HG02610 (cell line): Measurements from ENCODE around the gene TMEM223.
A peak's percentile ranks its signal among the peaks of the same experiment; 100 is the strongest.
"Not testable (repeated sequence)": the region's sequence is repeated elsewhere in the genome, so short reads cannot be mapped to it uniquely, and the experiment has no call there.

ENCODE experiments used
- ATAC-seq: cut with Tn5 transposase; IDR thresholded peaks from one replicate; pipeline ENCODE4 v1.9.1; 2021; ENCODE audit warnings: mild to moderate bottlenecking, moderate library complexity; ENCODE audit not compliant: unreplicated experiment

TMEM223 gene

DNA sequence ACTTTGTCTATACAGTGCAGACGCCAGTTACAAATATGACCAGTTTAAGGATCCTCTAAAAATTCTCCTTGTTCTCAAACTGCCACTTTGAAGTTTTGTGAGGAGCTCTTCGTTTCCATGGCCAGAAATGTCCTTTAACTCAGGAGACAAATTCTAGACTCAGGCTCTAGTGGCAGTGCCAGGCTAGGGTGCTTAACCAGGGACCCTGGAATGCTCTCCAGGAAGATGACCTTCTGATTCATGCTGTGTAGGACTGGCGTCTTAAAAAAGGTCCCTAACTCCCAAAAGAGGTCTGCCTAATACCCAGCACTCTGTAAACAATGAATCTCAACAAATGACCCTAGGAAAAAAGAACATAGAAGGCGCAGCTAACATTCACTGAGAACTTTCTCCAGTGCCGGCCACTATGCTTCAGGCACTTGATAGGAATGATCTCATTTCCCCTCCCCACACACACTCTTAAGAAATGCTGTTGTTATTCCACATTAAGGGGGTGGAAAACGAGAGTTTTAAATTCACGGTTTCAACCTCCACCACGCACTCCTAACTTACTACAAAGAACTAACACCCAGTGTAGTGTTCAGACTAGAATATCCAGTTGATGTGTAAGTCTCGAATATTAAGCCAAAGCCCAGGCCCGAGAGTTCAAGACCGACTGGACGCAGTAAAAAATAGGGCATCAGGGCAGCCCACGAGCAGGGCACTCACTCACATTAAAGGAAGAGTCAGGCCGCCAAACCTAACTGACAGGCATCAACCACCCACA is 12.7 kb upstream of the TMEM223 start:
- no peak for ATAC-seq

DNA sequence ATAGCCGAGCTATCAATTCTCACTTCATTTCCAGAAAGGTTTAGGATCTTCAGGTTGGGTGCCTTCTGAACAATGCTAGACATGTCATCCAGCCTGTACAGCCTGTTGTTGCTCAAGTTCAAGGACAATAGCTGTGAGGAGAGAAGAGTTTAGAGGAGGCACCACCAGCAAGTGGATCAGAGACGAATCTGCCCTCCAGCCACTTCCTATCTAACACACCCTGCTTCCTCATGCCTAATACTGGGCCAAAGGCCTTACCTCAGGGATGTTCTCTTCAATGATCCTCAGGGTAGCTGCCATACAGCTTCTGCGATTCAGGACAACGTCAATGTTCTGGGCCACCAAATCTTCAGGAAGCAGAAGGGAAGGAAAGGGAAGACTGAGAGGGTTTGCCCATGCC is 9.3 kb upstream of the TMEM223 start:
- ATAC-seq, result no peak

DNA sequence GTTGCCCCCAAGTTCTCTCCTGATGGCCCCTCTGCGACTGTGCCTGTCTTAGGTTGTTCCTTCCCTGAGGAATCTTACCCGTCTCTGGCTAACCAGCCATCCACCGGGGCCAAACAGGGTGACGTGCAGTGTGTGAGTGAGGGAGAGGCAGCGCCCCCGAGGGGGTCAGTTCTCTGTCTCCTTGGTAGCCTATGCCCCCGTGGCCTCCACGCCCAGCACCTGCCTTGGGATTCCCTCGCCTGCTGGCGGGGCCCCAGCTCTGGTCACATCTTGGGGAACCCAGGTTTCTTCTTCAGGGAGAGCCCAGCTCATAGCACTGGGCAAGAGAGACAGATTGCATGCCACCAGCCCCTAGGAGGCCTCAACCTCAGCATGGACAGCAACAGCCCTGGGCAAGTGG is 7.7 kb upstream of the TMEM223 start:
- ATAC-seq, result no peak

DNA sequence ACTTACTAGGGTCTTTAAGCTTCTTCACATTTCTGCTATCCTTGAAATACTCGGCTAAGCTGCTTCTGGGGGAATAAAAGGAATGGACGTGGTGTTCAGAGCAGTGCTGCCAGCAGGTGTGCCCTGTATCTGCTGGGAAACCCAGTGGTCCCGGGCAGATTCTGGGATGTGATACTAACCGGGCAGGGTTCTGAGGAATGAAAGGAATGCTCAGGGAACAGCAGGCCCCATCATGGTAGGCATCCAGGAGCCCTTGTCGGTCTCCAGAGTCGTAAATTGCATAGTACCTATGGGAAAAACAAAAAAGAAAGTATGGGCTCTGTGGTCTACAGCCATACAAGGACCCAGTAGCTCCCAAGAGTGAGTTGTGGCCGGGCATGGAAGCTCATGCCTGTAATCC is 4.5 kb upstream of the TMEM223 start:
- no peak for ATAC-seq

DNA sequence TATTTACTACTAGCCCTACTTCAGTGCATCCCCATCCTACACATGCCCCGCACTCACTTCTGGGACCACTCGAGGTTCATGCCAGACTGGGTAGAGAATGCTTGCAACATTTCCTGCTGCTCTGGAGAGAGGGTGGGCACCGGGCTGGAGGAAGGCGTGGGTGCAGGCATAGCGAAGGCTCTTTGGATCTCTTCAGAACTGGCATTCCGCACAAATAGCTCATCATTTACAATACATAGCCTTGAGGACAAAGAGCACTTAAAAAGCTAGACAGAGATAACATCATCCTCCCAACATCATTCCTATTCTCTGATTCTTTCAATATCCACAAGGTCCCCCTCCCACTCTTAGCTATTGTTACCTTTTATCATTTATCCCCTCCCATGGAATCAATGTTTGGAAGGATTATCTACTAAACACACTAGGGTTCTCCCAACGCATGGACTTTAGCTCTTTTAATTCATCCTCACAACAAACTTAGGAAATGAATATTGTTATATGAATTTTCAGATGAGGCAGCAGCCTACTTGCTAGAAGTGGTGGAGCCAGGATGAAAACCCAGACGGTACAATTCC is 2.5 kb upstream of the TMEM223 start:
- ATAC-seq, result no peak

DNA sequence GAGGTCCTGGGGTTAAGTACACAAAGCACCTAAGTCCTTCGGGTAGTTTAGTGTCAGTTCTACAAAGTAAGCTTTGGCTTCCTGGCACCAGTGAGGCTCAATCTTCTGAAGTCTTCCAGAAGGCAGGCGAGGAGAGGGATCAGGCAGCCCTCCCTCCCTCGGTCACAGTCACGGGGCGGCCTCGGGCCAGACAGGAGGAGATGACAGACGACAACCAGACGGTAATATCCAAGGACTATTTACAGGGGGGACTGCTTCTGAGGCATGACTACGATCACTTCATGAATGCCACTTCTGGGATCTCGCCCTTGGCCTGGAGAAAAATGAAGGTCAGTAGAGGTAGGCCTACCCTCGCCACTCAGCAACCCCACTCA is 383 bp upstream of the TMEM223 start:
- peak; percentile 6 for ATAC-seq

DNA sequence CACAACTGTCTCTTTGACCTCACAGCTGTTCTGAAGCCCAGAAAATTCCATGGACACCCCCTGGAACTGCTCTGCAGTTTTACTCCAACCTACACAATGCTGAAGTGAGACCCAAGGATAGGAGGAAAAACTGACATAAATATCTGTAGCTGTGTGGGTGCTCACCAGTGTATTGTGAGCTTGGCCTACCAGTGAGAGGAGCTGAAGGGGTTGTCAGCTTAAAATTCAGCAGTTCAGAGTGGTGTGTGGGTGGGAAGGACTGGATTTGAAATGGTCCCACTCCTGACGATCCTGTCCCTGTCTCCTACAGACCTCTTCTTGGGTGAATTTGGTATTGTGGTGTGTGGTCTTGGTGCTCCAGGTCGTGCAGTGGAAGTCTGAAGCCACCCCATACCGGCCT is 2.2 kb downstream of the TMEM223 start:
- ATAC-seq, result no peak

DNA sequence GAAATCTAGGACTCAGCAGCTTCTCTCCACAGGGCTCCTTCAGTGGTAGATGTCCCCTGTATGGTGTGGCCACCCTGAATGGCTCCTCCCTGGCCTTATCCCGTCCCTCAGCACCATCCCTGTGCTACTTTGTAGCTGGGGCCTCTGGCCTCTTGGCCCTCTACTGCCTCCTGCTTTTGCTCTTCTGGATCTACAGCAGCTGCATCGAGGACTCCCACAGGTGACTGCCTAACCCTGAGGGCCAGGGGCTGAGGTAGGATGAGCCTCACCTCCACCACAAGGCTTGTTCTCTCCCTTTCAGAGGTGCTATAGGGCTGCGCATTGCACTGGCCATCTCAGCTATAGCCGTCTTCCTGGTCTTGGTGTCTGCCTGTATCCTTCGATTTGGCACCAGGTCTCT is 2.8 kb downstream of the TMEM223 start:
- no peak for ATAC-seq

DNA sequence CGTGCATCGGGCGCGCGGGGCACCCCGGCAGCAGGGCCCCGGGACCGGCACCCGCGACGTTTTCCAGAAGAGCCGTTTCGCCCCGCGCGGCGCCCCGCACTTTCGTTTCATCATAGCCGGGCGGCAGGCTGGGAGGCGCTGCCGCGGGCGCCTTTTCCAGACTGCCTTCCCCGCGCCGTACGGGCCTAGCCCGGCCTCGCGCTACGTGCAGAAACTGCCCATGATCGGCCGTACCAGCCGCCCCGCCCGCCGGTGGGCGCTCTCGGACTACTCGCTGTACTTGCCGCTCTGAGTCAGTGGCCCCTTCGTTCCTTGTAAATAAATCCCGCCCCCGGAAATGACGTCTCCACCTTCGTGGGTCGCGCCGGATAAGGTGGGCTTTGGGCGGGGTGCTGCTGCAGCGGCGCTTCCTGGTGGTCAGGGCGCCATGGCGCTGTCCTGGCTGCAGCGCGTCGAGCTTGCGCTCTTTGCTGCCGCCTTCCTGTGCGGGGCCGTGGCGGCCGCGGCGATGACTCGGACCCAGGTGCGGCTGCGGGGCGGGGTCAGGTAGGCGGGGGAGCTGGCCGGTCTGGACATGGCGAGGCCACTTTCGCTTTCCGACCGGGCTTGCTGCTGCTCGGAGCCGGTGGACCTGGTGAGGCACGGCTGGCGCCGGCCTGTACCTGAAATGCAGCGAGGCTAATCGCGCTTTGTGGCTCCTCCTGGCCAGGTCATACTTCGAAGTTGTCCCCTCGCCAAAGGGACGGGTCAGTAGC is 4.6 kb downstream of the TMEM223 start, which contains the start of gene TMEM179B:
Gene TMEM179B, plus strand, starts transcription at position 398 of the 755 bp plus-strand sequence. Its CDS starts 30 bp downstream, at position 428.
- ATAC-seq, result peak; percentile 62

DNA sequence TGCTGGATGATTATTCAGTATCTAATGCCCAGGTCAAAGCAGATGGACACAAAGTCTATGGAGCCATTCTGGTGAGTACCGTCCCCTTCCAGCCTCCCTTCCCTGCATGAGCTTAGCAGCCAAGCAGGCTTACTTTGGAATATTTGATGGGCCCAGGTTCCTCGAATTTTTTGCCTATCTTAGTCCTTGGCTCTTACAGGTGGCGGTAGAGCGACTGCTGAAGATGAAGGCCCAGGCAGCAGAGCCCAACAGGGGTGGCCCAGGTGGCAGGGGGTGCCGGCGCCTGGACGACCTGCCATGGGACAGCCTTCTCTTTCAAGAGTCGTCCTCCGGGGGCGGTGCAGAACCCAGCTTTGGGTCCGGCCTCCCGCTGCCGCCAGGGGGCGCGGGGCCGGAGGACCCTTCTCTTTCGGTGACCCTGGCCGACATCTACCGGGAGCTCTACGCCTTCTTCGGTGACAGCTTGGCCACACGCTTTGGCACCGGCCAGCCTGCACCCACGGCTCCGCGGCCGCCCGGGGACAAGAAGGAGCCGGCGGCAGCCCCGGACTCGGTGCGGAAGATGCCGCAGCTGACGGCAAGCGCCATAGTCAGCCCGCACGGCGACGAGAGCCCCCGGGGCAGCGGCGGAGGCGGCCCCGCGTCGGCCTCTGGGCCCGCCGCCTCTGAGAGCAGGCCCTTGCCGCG is 5.3 kb downstream of the TMEM223 start:
- ATAC-seq, result peak; percentile 59

DNA sequence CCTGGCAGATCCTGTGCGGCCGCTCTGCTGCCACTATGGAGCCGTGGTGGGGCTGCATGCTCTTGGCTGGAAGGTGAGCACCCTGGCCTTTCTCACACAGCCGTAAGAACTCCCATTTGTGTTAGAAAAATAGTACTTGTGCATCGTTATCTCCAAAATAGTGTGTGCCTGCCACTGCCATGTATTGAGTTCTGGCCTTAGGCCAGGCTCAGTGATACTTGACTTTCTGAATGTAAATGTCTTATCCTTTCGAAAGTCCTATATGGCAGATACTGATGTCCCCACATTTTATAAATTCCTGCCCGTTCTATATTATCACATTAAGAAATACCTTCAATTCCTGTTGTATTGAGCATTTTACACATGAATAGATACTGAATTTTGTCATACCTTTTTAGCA is 9.1 kb downstream of the TMEM223 start:
- no peak for ATAC-seq

DNA sequence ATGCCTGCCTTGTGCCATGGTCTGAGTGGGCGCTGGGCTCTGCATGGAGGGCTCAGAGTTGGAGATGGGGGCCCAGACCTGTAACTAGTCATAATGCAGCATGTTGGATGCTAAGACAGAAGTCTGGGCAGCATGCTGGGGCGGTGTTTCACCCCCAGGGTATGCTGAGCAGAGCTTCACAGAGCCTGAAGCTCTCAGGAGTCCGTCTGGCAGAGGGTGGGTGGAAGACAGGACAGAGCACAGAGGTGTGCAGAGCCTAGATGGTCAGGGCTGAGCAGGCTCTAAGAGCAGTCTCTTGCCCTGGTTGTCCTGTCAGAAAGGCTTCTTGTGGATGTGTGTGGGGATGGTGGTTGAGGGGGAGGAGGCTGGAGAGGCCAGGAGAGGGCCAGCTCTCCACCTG is 13.4 kb downstream of the TMEM223 start:
- ATAC-seq, result no peak

DNA sequence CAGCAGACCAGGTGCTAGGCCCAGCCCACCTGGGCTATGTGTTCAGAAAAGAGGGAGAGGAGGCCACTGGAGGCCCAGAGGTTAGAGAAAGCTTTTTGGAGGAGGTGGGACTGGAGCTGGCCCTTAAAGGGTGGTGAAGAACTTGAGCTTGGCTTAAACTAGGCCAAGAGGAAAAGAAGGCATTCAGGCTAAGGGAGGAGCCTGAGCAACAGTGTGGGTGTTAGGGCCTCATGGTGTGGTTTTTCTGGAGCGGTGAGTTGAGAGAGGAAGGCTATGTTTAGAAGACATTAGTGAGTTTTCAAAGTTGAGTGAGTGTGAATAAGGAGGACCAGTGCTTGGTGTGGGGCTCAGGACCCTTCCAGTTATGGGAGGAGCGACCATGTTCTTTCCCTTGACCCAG is 14.4 kb downstream of the TMEM223 start:
- ATAC-seq, result no peak

DNA sequence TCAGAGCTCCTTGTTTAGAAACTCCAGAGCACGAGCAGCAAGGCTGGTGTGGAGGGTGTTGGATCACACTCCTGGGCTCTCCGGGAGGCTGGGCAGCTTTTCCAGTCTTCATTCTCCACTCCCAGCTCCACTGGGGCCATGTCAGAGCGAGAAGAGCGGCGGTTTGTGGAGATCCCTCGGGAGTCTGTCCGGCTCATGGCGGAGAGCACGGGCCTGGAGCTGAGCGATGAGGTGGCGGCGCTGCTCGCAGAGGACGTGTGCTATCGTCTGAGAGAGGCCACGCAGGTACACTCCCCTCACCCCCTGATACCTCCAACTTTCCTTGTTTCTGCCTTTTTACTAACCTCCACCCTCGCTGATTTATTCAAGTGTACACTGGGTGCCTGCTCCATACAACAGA is 16.2 kb downstream of the TMEM223 start:
- ATAC-seq, result no peak

DNA sequence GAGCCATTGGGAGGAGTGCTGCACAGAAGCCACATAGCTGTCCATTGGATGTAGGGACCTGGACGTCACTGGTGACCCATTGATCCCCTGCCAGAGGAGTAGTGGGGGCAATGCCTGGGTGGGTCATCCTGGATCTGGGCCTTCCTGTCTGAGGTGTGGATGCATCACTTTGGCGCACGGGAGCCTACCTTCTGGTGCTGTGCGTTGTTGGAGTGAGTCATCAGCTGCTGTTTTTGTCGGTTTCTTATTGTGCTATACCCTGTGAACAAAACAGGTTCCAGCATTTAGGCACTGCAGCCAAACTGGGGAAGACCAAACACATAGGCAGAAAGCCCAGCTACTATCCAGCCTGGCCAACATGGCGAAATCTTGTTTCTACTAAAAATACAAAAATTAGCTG is 17.4 kb downstream of the TMEM223 start:
- no peak for ATAC-seq

DNA sequence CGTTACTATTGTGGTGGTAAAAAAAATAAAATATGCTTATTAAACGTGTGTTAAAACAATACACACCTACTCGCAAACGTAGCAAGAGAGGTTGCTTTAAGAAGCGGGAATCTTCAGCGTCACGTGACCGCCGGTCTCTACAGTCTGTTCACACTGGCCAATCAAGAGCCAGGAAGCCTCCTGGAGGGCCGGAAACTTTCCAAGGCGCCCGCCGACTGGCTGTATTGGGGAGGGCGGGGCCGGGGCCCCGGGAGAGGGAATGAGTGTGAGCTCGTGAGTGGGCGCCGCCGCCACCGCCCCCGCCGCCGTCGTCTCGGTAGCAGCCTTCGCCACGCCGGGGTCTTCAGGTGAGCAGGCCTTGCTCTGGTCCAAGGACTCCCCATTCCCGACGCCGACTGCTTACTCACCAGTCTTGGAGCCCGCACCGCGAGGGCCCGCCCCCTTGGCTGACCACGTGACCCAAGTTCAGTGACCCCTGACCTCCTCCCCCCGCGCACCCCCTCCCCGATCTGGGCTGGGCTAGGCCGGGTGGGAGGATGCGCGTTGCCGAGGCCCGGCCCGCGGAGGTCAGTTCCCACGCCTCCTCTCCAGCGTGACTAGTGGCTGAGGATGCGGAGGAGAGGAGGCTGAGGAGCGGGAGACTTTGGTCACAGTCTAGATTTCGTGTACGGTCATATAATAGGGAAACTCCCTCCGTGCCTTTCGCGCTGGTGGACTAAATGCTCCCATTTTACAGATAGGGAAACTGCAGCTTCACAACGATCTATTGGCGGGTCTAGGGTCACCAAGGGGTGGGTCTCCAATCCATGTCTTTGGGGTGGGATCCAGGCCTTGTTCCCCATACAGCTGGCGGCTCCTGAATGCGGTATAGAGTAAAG is 20.4 kb downstream of the TMEM223 start, which contains the start of gene TAF6L:
Gene TAF6L, plus strand, starts transcription at position 253 of the 878 bp plus-strand sequence. CDS start 4,388 bp downstream, outside the sequence.
- ATAC-seq, result peak; percentile 76

DNA sequence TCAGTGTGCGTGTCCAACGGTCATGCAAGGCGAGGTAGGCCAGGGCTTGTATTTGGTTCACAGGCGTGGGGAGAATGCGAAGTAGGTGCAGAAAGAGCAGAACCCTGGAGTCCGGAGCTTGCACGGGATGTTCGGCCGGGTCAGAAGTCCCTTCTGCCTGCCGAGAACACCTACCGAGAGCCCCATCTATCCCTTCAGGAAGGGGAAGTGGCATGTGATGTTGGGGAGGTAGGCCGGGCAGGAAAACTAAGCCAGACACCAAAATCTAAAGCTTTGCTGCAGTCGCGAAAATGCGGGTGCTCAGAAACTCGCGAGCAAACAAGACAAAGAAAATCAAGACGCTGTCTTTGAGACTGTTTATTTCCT is 21.0 kb downstream of the TMEM223 start:
- ATAC-seq, result no peak

DNA sequence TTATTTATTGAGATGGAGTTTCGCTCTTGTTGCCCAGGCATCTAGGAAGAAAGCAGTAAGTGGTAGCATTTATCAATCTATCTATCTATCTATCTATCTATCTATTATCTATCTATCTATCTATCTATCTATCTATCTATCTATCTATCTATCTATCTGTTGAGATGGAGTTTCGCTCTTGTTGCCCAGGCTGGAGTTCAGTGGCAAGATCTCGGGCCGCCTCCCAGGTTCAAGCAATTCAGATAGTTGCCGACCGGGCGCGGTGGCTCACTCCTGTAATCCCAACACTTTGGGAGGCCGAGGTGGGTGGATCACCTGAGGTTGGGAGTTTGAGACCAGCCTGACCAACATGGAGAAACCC is 31.0 kb downstream of the TMEM223 start:
- ATAC-seq, result not testable (repeated sequence)

DNA sequence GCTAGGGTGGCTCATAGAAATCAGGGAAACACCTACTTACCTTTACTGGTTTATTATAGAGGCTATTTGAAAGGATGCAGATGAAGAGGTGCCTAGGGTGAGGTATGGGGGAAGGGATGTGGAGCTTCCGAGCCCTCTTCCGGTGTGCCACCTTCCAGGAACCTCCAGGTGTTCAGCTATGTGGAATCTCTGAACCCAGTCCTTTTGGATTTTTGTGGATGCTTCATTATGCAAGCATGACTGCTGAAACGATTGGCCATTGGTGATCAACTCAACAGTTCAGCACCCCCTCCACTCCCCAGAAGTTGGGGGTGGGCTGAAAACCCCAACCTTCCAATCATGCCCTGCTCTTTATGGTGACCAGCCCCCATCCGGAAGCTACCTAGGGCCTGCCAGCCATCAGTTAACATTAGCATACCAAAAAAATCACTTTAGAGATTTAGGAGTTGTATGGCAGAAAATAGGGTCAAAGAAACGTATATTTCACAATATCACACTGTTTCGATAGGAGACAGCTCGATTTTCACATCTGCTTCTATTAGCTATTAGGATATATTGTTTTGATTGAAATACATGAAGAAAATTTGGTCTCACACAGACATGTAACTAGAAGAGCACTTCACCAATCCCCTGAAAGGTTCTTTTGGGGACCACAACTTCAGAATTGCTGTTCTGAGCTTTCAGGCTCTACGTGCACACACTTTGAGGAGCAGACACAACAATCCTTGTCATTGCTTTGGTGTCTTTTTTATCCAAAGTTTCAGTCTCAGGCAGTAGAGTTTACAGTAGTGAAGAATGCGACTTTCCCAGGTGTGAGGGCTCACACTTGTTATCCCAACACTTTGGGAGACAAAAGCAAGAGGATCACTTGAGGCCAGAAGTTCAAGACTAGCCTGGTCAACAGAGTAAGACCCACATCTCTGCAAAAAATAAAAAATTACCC is 33.7 kb downstream of the TMEM223 start:
- no peak for ATAC-seq
